ENCODE data around the gene DIDO1.

DIDO1 gene

GRCh38 chr20:62926229-62927127 lies at the start of gene DIDO1:
TSS of gene DIDO1 (minus strand) at chr20:62926505.
- DNase-seq, result peak; percentile 70 to 97

GRCh38 chr20:62975251-62975760 lies 49.0 kb upstream of the DIDO1 start:
- no peak for DNase-seq

GRCh38 chr20:62972845-62973745 lies 46.8 kb upstream of the DIDO1 start:
- no peak for DNase-seq

GRCh38 chr20:62971950-62972844 lies 45.9 kb upstream of the DIDO1 start:
- DNase-seq, result peak; percentile 69 to 94

- DNase-seq, result no peak
Observed at GRCh38 chr20:62971211-62971949, 45.1 kb upstream of the DIDO1 start.

- DNase-seq, result no peak
Observed at GRCh38 chr20:62970307-62971210, 44.3 kb upstream of the DIDO1 start.

GRCh38 chr20:62969939-62970306 lies 43.6 kb upstream of the DIDO1 start:
- no peak for DNase-seq

- no peak for DNase-seq
Observed at GRCh38 chr20:62969179-62969760, 43.0 kb upstream of the DIDO1 start.

- no peak for DNase-seq
Observed at GRCh38 chr20:62968378-62969178, 42.3 kb upstream of the DIDO1 start.

GRCh38 chr20:62967628-62968351 lies 41.5 kb upstream of the DIDO1 start:
- no peak for DNase-seq

- no peak for DNase-seq
Observed at GRCh38 chr20:62967149-62967501, 40.8 kb upstream of the DIDO1 start.

GRCh38 chr20:62966212-62967148 lies 40.2 kb upstream of the DIDO1 start:
- DNase-seq, result no peak

GRCh38 chr20:62965363-62965771 lies 39.1 kb upstream of the DIDO1 start:
- DNase-seq, result no peak

GRCh38 chr20:62964700-62965099 lies 38.4 kb upstream of the DIDO1 start:
- DNase-seq, result no peak

- no peak for DNase-seq
Observed at GRCh38 chr20:62963614-62964397, 37.5 kb upstream of the DIDO1 start.

GRCh38 chr20:62962891-62963613 lies 36.7 kb upstream of the DIDO1 start:
- no peak for DNase-seq
